Gastroesophageal sphincter (tissue), 3 donors: ENCODE data around the gene OVOL2.

ENCODE experiments used
- EP300 ChIP-seq: sonication (generic); formaldehyde crosslinking; IDR thresholded peaks from one replicate; pipeline ENCODE4 v1.6.1; 2017; ENCODE audit warnings: antibody characterized with exemption, mild to moderate bottlenecking
- POLR2A ChIP-seq, 2 donors: fragments of 450-650 bp; IDR thresholded peaks; one replicate each; pipeline ENCODE4 v1.6.1; 2017; ENCODE audit warnings: antibody characterized with exemption in 2 of 2, mild to moderate bottlenecking in 2 of 2, moderate library complexity in 1 of 2
- POLR2AphosphoS5 ChIP-seq: sonication (generic); formaldehyde crosslinking; IDR thresholded peaks from one replicate; pipeline ENCODE4 v1.6.1; 2017; ENCODE audit warnings: antibody characterized with exemption
- TF ChIP-seq, protein P1 (sequence below), 4 experiments: fragments of 200-600 bp in 2 of 4; fragments of 450-650 bp in 2 of 4; sonication (generic) in 1 of 4; IDR thresholded peaks; one replicate each; pipeline ENCODE4 v1.5.1; 2017 to 2019; ENCODE audit warnings: antibody characterized with exemption in 4 of 4, mild to moderate bottlenecking in 2 of 4, moderate library complexity in 2 of 4

DNA sequence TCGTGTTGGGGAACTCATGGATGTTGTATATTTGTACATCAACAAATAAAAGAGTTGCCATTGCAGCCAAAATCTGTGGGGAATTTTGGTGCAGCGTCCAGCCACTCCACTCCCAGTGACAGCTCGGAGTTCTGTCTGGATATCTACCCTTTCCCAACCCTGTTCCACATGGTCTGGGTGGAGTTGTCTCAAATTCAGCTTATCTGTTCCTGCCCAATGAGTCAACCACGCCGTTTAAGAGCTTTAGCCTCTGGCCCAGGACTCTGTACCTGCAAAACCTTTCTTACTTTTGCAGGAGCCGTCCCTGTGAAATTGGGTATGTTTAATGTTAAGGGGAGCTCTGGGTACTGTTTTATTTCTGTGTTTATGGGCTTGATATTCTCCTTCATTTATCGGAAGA, 33.9 kb upstream of the OVOL2 start:
- TF ChIP-seq, protein P1, sequence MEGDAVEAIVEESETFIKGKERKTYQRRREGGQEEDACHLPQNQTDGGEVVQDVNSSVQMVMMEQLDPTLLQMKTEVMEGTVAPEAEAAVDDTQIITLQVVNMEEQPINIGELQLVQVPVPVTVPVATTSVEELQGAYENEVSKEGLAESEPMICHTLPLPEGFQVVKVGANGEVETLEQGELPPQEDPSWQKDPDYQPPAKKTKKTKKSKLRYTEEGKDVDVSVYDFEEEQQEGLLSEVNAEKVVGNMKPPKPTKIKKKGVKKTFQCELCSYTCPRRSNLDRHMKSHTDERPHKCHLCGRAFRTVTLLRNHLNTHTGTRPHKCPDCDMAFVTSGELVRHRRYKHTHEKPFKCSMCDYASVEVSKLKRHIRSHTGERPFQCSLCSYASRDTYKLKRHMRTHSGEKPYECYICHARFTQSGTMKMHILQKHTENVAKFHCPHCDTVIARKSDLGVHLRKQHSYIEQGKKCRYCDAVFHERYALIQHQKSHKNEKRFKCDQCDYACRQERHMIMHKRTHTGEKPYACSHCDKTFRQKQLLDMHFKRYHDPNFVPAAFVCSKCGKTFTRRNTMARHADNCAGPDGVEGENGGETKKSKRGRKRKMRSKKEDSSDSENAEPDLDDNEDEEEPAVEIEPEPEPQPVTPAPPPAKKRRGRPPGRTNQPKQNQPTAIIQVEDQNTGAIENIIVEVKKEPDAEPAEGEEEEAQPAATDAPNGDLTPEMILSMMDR (IDR thresholded peaks at IDR 0.05), result no peak
- TF ChIP-seq POLR2A (IDR thresholded peaks at IDR 0.05), result no peak
- no peak for TF ChIP-seq POLR2AphosphoS5
- no peak for TF ChIP-seq EP300
